ENCODE results near the gene KIF26B.
"Not testable (repeated sequence)": the region's sequence is repeated elsewhere in the genome, so short reads cannot be mapped to it uniquely, and the experiment has no call there.

KIF26B gene

DNA sequence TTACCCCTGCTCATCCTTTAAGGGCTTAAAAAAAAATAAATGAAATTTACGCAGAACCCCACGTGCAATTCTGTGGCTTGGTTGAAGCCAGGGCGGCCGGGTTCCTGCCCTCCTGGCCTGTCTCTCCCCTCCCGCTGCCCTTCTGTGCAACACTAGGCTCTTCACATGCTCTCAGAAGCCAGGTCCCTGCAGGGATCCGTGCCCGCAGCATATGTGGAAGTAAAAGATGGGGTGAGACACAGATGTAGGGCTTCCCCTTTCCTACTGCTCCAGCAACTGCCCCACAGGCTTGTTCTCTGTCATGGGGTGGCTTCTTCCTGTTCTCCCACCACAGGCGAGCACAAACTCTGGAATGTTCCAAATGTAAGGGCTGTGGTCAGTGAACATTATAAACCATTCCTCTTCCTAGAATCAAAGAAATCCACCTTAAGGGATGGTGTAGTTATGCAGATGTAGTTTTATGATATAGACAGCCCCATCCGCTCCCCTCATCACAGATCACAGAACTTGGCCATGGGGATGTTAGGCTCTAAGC lies 535.4 kb downstream of the KIF26B start:
- no peaks in the 10 kb centered on the region for H3K36me3 Mint-ChIP-seq (ENCODE audit: low read depth)

DNA sequence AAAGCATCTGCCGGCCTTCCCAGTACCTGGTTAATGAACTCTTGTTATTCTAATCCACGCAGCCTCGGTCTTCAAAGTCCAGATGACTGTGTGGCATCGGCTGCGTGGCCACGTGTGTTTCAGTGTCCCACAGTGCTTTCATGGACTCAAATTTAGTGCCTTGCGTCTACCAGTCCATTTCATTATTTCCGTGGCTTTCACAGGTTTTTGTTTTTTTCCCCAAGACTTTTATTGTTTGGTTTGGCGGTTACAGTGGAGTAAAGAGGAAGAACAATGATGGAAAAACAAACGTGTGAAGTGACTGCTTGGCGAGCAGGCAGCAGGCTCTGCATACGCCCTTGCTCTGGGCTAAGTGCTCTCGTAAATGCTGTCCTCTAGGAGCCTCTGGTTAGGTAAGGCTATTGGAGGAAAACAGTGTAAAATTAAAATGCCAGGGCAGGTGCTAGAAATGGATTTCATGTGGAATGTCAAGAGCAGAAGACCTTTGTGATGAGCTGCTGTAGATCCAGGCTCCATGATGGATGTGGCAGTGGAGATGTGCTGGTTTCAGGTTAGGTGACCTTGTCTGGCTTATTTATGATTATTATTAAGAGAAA lies 536.3 kb downstream of the KIF26B start:
- Mint-ChIP-seq H3K27ac (no peak overlapping the region), H3K27me3 (peaks cover 41% of the 10 kb centered on the region), H3K4me1 (ENCODE audit: low read depth) (peaks cover 22% of the 10 kb centered on the region), H3K4me3 (no peak overlapping the region), H3K9me3 (no peaks in the 10 kb centered on the region), H3K36me3 (ENCODE audit: low read depth) (no peaks in the 10 kb centered on the region)
- intact Hi-C loops (cut with micrococcal nuclease): no loop called here

More for the DNA sequence above, 535.4 kb downstream of the KIF26B start:
- H3K4me3 Mint-ChIP-seq: no peak overlapping the region
- H3K27me3 Mint-ChIP-seq: peaks cover 41% of the 10 kb centered on the region
- intact Hi-C loops (cut with micrococcal nuclease): no loop called here
- no peak overlapping the region for H3K27ac Mint-ChIP-seq
- H3K4me1 Mint-ChIP-seq (ENCODE audit: low read depth): peaks cover 22% of the 10 kb centered on the region
- no peaks in the 10 kb centered on the region for H3K9me3 Mint-ChIP-seq

DNA sequence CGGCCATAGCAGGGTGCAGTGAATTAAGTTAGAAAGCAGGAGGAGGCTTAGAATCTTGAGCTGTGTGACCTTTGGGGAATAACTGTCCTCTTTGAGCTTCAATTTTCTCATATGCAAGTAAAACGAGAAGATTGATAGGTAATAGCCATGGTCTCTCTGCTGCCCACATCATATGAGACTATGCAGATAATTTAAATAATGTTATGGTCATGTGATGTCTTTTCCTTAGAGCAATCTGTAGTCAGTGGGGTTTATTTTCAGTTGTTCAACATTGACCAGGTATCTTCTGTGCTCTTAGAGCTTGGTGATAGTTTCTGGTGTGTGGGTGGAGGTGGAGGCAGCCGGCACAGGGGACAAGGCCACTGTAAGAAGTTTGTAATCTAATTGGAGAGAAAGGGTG lies 537.1 kb downstream of the KIF26B start:
- H3K9me3 Mint-ChIP-seq: no peaks in the 10 kb centered on the region
- peaks cover 38% of the 10 kb centered on the region for H3K27me3 Mint-ChIP-seq
- no peak overlapping the region for H3K4me3 Mint-ChIP-seq
- H3K27ac Mint-ChIP-seq: no peak overlapping the region
- intact Hi-C loops (cut with micrococcal nuclease): no loop called here
- peaks cover 21% of the 10 kb centered on the region for H3K4me1 Mint-ChIP-seq (ENCODE audit: low read depth)
- H3K36me3 Mint-ChIP-seq (ENCODE audit: low read depth): no peaks in the 10 kb centered on the region

DNA sequence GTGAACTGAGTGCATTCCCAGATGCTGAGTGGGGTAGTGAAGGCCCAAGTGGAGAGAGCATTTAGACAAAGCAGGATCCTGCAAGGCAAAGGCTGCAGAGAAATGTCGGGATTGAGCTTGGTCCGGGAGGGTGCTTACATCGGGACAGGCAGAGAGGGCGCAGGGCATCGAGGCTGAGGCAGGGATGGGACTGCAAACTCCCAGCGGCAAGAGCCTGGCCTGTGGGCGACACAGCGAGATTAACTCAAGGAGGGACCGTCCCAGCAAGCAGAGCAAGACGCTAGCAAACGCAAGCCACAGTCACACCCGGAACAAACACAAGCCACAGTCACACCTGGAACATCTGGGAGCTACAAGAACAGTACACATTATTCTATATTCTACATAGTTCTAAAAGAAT lies 537.5 kb downstream of the KIF26B start:
- Mint-ChIP-seq H3K36me3 (ENCODE audit: low read depth) (no peaks in the 10 kb centered on the region), H3K4me1 (ENCODE audit: low read depth) (peaks cover 17% of the 10 kb centered on the region), H3K4me3 (no peak overlapping the region), H3K27ac (no peak overlapping the region), H3K9me3 (no peaks in the 10 kb centered on the region), H3K27me3 (peaks cover 34% of the 10 kb centered on the region)
- intact Hi-C loops (cut with micrococcal nuclease): no loop called here

DNA sequence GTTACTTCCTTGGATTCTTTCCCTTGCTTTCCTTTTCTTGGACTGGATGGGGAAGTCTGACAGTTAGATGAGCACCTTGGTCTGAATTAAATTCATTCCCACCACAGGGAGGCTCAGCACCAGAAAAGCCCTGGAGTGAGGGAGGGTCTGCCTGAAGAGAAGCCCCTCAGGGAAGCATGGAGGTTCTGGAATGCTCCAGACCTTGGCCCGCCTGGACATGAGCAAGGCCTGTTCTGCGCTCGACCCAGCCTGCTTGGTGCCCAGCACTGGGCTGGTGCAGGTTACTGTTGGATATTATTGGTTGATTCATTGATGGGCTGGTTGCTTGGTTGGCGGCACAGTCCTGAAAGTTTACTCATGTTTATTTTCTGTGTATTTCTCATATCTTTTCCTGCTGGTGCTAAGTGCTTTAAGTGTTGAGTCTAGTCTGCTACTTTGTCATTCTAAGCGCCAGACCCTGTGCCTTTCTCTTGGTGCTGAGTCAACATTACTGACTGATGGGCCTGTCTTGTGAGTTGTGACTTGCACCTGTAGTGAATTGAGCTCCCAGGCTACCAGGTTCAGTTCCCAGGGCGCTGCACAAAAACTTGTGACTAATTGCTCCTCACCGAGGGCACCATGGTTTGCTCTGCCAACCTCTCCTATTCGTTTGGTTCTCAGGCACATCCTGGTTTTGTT lies 538.5 kb downstream of the KIF26B start:
- Mint-ChIP-seq H3K4me3 (no peak overlapping the region), H3K27me3 (peaks cover 26% of the 10 kb centered on the region), H3K4me1 (ENCODE audit: low read depth) (peaks cover 16% of the 10 kb centered on the region), H3K9me3 (no peaks in the 10 kb centered on the region), H3K27ac (no peak overlapping the region), H3K36me3 (ENCODE audit: low read depth) (no peaks in the 10 kb centered on the region)
- intact Hi-C loops (cut with micrococcal nuclease): no loop called here

DNA sequence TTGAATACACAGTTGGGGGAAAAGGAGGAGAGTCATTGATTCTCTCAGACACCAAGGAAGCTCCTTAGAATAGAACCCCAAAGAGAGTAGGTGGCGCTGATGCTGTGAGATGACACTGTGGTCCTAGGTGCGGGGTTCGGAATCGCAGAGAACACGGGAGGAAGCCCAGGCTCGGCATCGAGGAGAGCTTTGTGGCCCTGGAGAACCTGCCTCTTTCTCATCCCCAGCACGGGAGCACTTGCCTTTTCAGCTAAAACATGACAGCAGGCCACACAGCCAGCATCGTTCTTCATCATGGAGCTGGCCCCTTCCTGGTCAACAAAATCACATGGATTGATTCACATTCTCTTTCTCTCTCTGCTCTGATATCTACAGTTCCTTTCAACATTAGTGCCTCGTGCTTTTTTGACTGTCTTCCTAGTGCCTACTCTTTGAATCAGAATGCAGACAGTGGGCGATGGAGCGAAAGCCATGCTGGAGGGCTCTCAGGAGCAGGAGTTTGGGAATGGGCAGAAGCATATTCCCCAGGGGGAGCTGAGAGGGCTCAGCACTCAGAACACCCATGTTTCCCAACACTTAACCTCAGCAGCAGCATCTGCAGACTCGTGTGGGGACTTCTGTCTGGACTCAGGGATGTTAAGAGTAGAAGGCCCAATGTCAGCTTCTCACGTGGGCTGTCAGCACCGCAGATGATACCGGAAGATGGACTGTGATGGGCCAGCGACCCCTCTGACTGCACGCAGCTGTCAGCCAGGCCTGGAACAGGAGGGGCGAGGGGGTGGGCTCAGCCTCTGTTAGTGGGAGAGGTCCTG lies 539.4 kb downstream of the KIF26B start:
- intact Hi-C loops (cut with micrococcal nuclease): no loop called here
- H3K4me1 Mint-ChIP-seq (ENCODE audit: low read depth): peaks cover 16% of the 10 kb centered on the region
- no peaks in the 10 kb centered on the region for H3K9me3 Mint-ChIP-seq
- H3K27ac Mint-ChIP-seq: no peak overlapping the region
- H3K4me3 Mint-ChIP-seq: no peak overlapping the region
- no peaks in the 10 kb centered on the region for H3K36me3 Mint-ChIP-seq (ENCODE audit: low read depth)
- peaks cover 21% of the 10 kb centered on the region for H3K27me3 Mint-ChIP-seq

DNA sequence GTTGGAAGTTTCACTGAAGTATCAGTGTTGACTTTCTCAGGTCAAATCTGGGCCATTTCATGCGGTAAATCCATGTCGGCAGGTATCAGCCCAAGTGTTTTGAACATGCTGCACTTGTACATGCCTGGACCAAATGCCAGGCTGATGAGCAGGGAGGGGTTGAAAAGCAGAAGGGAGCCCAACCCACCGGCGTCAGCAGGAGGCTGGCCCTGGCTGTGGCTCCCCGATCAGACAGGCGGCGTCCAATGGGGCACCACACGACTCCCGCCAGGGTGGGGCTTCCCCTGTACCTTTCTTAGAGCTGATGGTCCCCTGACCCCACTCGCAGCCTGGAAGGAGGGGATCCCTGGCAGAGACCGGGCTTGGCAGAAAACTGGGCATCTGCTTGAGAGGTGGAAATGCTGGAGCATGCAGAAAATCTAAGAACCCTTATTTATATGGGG lies 540.0 kb downstream of the KIF26B start:
- Mint-ChIP-seq H3K27ac (no peak overlapping the region), H3K36me3 (ENCODE audit: low read depth) (no peaks in the 10 kb centered on the region), H3K4me1 (ENCODE audit: low read depth) (peaks cover 13% of the 10 kb centered on the region), H3K27me3 (peaks cover 15% of the 10 kb centered on the region), H3K9me3 (no peaks in the 10 kb centered on the region), H3K4me3 (no peak overlapping the region)
- intact Hi-C loops (cut with micrococcal nuclease): no loop called here

DNA sequence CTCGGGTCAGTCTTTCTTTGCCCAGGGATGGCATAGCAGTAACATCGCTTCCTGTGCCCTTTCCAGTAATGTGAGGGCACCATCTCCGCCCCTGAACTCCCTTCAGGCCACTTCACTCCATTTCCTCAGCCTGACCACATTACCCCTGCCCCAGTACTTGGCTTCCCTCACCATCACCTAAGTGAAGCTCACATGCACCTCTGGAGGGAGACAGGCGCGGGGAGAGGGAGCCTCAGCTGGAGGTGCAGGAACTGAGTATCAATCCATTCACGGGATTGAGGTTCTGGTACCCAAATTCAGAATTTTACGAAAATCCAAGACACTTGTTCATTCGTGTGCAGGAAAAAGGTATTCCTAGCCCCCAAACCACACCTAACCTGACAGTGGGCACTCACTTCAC lies 540.4 kb downstream of the KIF26B start:
- Mint-ChIP-seq H3K9me3 (no peaks in the 10 kb centered on the region), H3K27me3 (peaks cover 10% of the 10 kb centered on the region), H3K4me1 (ENCODE audit: low read depth) (peaks cover 9% of the 10 kb centered on the region), H3K36me3 (ENCODE audit: low read depth) (no peaks in the 10 kb centered on the region), H3K27ac (no peak overlapping the region), H3K4me3 (no peak overlapping the region)
- intact Hi-C loops (cut with micrococcal nuclease): no loop called here

DNA sequence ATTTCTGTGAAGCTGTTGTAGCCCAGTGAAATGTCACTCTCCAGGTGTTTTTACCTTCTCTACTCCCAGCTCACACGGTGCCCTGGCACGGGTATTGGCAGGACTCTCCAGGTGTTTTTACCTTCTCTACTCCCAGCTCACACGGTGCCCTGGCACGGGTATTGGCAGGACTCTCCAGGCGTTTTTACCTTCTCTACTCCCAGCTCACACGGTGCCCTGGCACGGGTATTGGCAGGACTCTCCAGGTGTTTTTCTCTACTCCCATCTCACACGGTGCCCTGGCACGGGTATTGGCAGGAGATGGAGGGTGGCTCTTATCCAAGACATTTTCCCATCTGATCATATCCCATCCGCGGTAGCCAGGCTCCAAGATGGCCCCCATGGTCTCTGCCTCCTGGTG lies 540.9 kb downstream of the KIF26B start:
- H3K36me3 Mint-ChIP-seq (ENCODE audit: low read depth); H3K4me1 Mint-ChIP-seq (ENCODE audit: low read depth); H3K27ac Mint-ChIP-seq; intact Hi-C loops (cut with micrococcal nuclease); H3K9me3 Mint-ChIP-seq; H3K4me3 Mint-ChIP-seq; H3K27me3 Mint-ChIP-seq: not testable (repeated sequence)

DNA sequence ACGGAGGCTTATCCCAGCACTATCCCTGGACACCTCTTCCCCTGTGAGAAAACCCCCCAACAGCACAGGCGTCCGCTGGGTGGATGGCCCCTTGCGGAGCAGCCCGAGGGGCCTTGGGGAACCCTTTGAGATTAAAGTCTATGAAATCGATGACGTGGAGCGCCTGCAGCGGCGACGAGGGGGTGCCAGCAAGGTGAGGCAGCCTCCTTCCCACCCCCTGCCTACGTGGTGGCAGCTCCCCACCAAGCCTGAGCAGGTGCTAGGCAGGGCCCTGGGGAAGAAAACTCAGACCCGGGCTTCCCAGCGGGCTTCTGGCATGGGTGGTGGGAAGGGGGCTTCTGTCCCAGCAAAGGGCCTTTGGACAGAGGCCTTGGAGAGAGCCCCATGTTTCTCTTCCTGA lies 543.3 kb downstream of the KIF26B start:
- Mint-ChIP-seq H3K9me3 (no peaks in the 10 kb centered on the region), H3K4me1 (ENCODE audit: low read depth) (no peaks in the 10 kb centered on the region), H3K36me3 (ENCODE audit: low read depth) (no peaks in the 10 kb centered on the region), H3K27me3 (no peaks in the 10 kb centered on the region), H3K27ac (no peak overlapping the region), H3K4me3 (no peak overlapping the region)
- intact Hi-C loops (cut with micrococcal nuclease): no loop called here

DNA sequence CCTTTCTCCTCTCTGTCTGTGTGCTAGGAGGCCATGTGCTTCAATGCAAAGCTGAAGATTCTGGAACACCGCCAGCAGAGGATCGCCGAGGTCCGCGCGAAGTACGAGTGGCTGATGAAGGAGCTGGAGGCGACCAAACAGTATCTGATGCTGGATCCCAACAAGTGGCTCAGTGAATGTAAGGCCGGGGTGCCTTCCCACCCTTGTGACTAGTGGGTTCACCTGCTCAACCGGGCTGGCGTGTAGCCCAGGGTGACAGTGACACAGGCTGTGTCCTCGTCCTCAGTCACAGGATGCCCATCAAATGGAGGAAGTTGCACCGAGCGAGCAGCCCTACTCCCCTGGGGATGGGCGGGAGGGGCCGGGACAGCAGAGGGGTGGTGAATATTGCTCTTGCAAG lies 544.1 kb downstream of the KIF26B start:
- H3K9me3 Mint-ChIP-seq: no peaks in the 10 kb centered on the region
- intact Hi-C loops (cut with micrococcal nuclease): no loop called here
- no peaks in the 10 kb centered on the region for H3K4me1 Mint-ChIP-seq (ENCODE audit: low read depth)
- no peaks in the 10 kb centered on the region for H3K36me3 Mint-ChIP-seq (ENCODE audit: low read depth)
- no peak overlapping the region for H3K4me3 Mint-ChIP-seq
- no peaks in the 10 kb centered on the region for H3K27me3 Mint-ChIP-seq
- no peak overlapping the region for H3K27ac Mint-ChIP-seq

DNA sequence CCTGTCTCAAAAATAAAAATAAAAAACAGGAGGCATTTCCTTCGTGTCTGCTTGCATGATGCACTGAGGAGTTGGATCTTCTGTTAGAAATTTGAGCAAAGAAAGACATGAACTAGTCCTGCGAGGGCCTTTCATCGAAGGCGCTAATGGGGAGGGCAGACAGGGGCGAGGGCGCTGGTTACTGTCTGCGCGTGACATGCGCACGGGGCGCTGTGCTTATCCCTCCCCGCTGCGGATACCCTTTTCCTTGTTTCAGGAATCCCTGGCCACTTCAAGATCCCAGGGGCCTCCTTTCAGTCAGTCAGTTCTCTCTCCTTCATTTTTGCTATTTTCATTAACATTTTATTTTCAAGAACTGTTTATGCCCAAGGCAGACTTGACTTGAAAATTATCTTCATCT lies 545.8 kb downstream of the KIF26B start:
- Mint-ChIP-seq H3K36me3 (ENCODE audit: low read depth) (no peaks in the 10 kb centered on the region), H3K27ac (no peak overlapping the region), H3K4me1 (ENCODE audit: low read depth) (no peaks in the 10 kb centered on the region), H3K27me3 (no peaks in the 10 kb centered on the region), H3K9me3 (no peaks in the 10 kb centered on the region), H3K4me3 (no peak overlapping the region)
- intact Hi-C loops (cut with micrococcal nuclease): no loop called here

DNA sequence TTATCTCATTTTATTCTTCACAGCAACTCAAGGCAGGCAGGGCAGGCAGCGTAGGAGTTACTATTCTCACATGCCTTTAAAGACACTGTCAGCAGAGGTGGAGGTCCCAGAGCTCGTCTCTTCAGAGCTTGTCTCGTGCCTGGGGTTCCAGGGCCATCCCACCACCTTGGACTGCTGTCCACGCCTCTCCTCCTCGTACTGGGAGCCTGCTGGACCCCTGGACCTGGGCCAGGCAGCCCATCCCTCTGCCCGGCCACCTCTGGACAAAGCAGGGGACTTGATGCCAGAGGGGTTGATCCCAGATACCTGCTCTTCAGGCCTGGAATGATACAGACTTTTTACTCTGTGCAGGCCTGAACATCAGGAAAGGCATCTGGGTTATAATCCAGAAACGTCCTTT lies 546.8 kb downstream of the KIF26B start:
- H3K4me1 Mint-ChIP-seq (ENCODE audit: low read depth): no peaks in the 10 kb centered on the region
- H3K9me3 Mint-ChIP-seq: no peaks in the 10 kb centered on the region
- no peaks in the 10 kb centered on the region for H3K27me3 Mint-ChIP-seq
- H3K27ac Mint-ChIP-seq: no peak overlapping the region
- intact Hi-C loops (cut with micrococcal nuclease): no loop called here
- H3K4me3 Mint-ChIP-seq: no peak overlapping the region
- H3K36me3 Mint-ChIP-seq (ENCODE audit: low read depth): no peaks in the 10 kb centered on the region

DNA sequence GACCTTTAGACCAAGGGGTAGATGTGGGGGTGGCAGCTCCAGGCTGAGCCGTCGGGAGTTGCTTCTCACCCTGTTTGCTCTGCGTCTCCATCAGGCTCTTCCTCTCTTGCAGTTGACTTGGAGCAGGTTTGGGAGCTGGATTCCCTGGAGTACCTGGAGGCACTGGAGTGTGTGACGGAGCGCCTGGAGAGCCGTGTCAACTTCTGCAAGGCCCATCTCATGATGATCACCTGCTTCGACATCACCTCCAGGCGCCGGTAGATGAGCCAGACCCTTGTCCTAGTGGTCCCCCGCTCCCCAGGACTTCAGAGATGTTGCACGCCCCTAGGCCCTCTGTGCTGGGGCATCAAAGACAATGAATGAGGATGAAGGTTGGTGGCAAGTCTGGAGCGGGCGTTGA lies 547.6 kb downstream of the KIF26B start:
- Mint-ChIP-seq H3K4me3 (no peak overlapping the region), H3K9me3 (no peaks in the 10 kb centered on the region), H3K27me3 (no peaks in the 10 kb centered on the region), H3K36me3 (ENCODE audit: low read depth) (no peaks in the 10 kb centered on the region), H3K4me1 (ENCODE audit: low read depth) (no peaks in the 10 kb centered on the region), H3K27ac (no peak overlapping the region)
- intact Hi-C loops (cut with micrococcal nuclease): no loop called here

All from dendritic cell treated with granulocyte-macrophage colony-stimulating factor and Interleukin-4, amounts not matched to agents 40 ng/mL and 50 ng/mL, for 4 days (primary cell).